Measurements from ENCODE around the gene ADRA2C. TPM values are rescaled to one million over a fixed set of nuclear protein-coding genes. Genes with fewer than 3 reads are reported as not detected.

Gene ADRA2C
- total and polyA plus RNA-seq, 11 donors = 3.4 to 7.7 (median 5.0) TPM

GRCh38 chr4:3724319-3725231 lies 41.6 kb upstream of the ADRA2C start:
- Histone ChIP-seq H3K27ac (no peak overlapping the region), H3K4me1 (peaks cover 0 to 8% (median 0%) of the 10 kb centered on the region in 12 donors), H3K27me3 (peaks cover 24 to 83% (median 36%) of the 10 kb centered on the region in 9 donors), H3K36me3 (no peaks in the 10 kb centered on the region), H3K9me3 (peaks cover 0 to 5% (median 0%) of the 10 kb centered on the region in 12 donors), H3K4me3 (no peak overlapping the region)
- TF ChIP-seq POLR2A (IDR thresholded peaks at IDR 0.05) (no peak), CTCF (IDR thresholded peaks at IDR 0.05) (no peak)
- DNase-seq (no peak), ATAC-seq (no peak)
- WGBS, 4 donors = 17 to 25% (median 19%) methylated on average over 35 to 44 of the region's 44 CpGs
- intact Hi-C loops (cut with DNase I) = no loop called here

GRCh38 chr4:3725936-3726870 lies 40.0 kb upstream of the ADRA2C start:
- Histone ChIP-seq H3K4me1 (peaks cover 0 to 8% (median 0%) of the 10 kb centered on the region in 12 donors), H3K27me3 (peaks cover 24 to 76% (median 36%) of the 10 kb centered on the region in 9 donors), H3K9me3 (peaks cover 0 to 5% (median 0%) of the 10 kb centered on the region in 12 donors), H3K36me3 (no peaks in the 10 kb centered on the region), H3K27ac (no peak overlapping the region), H3K4me3 (no peak overlapping the region)
- TF ChIP-seq POLR2A (IDR thresholded peaks at IDR 0.05) (no peak), CTCF (IDR thresholded peaks at IDR 0.05) (no peak)
- ATAC-seq = no peak
- 39 to 48% (median 43%) methylated on average over 9 to 10 of the region's 10 CpGs for WGBS, 4 donors
- DNase-seq = no peak
- intact Hi-C loops (cut with DNase I) = no loop called here

- no peak overlapping the region for H3K27ac ChIP-seq
- H3K4me1 ChIP-seq = peaks cover 0 to 8% (median 0%) of the 10 kb centered on the region in 12 donors
- no peaks in the 10 kb centered on the region for H3K36me3 ChIP-seq
- TF ChIP-seq CTCF (IDR thresholded peaks at IDR 0.05) (no peak), POLR2A (IDR thresholded peaks at IDR 0.05) (no peak)
- DNase-seq (no peak), ATAC-seq (no peak)
- H3K4me3 ChIP-seq = no peak overlapping the region
- H3K9me3 ChIP-seq = no peaks in the 10 kb centered on the region
- peaks cover 18 to 69% (median 31%) of the 10 kb centered on the region in 9 donors for H3K27me3 ChIP-seq
- WGBS, 4 donors = 55 to 74% (median 60%) methylated on average over 8 to 16 of the region's 16 CpGs
- intact Hi-C loops (cut with DNase I) = no loop called here
Observed at GRCh38 chr4:3727847-3728469, 38.2 kb upstream of the ADRA2C start.
